ENCODE results near the gene SMURF1.

Gene SMURF1

GRCh38 chr7:99013266-99014112 is 130.4 kb downstream of the SMURF1 start:
- TF ChIP-seq CTCF (IDR thresholded peaks at IDR 0.05; ENCODE audit: insufficient read depth, low read depth, low read length, missing control alignments), result no peak
- no peak for DNase-seq (ENCODE audit: low read depth)

GRCh38 chr7:99012722-99013121 is 131.2 kb downstream of the SMURF1 start:
- TF ChIP-seq CTCF (IDR thresholded peaks at IDR 0.05; ENCODE audit: insufficient read depth, low read depth, low read length, missing control alignments), result no peak
- H3K4me3 ChIP-seq (ENCODE audit: low read depth, low read length), result no peak overlapping the region
- no peak for DNase-seq (ENCODE audit: low read depth)

More at GRCh38 chr7:99013266-99014112, 130.4 kb downstream of the SMURF1 start:
- no peak overlapping the region for H3K4me3 ChIP-seq (ENCODE audit: low read depth, low read length)

GRCh38 chr7:99011706-99012404 is 132.1 kb downstream of the SMURF1 start:
- TF ChIP-seq CTCF (IDR thresholded peaks at IDR 0.05; ENCODE audit: insufficient read depth, low read depth, low read length, missing control alignments), result no peak
- DNase-seq (ENCODE audit: low read depth), result no peak
- no peak overlapping the region for H3K4me3 ChIP-seq (ENCODE audit: low read depth, low read length)

GRCh38 chr7:99011341-99011705 is 132.6 kb downstream of the SMURF1 start:
- TF ChIP-seq CTCF (IDR thresholded peaks at IDR 0.05; ENCODE audit: insufficient read depth, low read depth, low read length, missing control alignments), result no peak
- no peak for DNase-seq (ENCODE audit: low read depth)

GRCh38 chr7:99010281-99010680 is 133.6 kb downstream of the SMURF1 start:
- TF ChIP-seq CTCF (IDR thresholded peaks at IDR 0.05; ENCODE audit: insufficient read depth, low read depth, low read length, missing control alignments), result no peak
- no peak overlapping the region for H3K4me3 ChIP-seq (ENCODE audit: low read depth, low read length)
- no peak for DNase-seq (ENCODE audit: low read depth)

More at GRCh38 chr7:99011341-99011705, 132.6 kb downstream of the SMURF1 start:
- H3K4me3 ChIP-seq (ENCODE audit: low read depth, low read length), result no peak overlapping the region

GRCh38 chr7:99008921-99009530 is 134.9 kb downstream of the SMURF1 start:
- TF ChIP-seq CTCF (IDR thresholded peaks at IDR 0.05; ENCODE audit: insufficient read depth, low read depth, low read length, missing control alignments), result no peak
- no peak overlapping the region for H3K4me3 ChIP-seq (ENCODE audit: low read depth, low read length)
- no peak for DNase-seq (ENCODE audit: low read depth)

Data from GM12865 (cell line).